Gastrocnemius medialis (tissue), 4 donors: ENCODE measurements around the gene SKIDA1.

ENCODE experiments used
- POLR2A ChIP-seq, 2 donors: fragments of 450-650 bp; IDR thresholded peaks; one replicate each; pipeline ENCODE4 v1.6.1; 2017; ENCODE audit warnings: antibody characterized with exemption in 2 of 2, mild to moderate bottlenecking in 2 of 2, moderate library complexity in 2 of 2
- TF ChIP-seq, protein P1 (sequence below), 5 experiments: fragments of 450-650 bp in 3 of 5; fragments of 200-600 bp in 2 of 5; sonication (generic) in 2 of 5; IDR thresholded peaks in 4 of 5; conservative IDR thresholded peaks in 1 of 5; 1 replicate in 4 of 5; 2 replicates in 1 of 5; pipeline ENCODE4 v1.5.1; 2016 to 2019; ENCODE audit warnings: antibody characterized with exemption in 5 of 5, mild to moderate bottlenecking in 3 of 5, moderate library complexity in 3 of 5

DNA sequence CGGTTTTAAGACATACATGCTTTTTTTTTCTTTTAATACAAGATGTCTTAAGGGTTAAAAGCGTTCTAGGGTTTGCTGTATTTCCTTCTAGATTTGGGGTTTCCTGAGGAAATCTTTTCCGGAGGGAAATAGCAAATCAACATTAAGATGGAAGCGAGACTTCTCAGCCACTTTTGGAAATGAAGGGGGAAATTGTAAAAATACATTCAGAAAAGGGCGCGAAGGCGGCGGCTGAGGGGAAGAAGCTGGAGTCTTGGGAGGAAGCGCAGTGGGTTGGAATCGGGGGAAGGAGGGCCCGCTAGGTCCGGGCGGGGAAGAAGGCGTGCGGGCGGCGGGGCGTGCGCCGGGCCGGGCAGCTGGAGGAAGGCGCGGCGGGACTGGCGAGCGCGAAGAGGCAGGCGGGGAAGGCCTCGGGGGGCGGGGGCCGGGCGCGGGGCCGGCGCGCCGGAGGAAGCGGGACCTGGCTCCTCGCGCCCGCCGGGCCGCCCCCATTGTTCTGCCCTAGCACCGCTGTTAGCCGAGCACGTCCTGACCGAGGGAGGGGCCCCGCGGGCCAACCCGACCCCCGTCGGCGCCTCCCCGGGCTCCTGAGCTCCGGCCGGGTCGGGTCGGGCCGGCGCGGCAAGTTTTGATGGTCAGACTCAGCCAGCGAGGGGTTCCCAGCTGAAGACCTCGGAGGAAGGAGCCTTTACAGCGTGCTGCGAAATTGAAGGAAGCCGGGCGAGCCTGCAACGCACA lies 1.5 kb upstream of the SKIDA1 start:
- TF ChIP-seq, protein P1, sequence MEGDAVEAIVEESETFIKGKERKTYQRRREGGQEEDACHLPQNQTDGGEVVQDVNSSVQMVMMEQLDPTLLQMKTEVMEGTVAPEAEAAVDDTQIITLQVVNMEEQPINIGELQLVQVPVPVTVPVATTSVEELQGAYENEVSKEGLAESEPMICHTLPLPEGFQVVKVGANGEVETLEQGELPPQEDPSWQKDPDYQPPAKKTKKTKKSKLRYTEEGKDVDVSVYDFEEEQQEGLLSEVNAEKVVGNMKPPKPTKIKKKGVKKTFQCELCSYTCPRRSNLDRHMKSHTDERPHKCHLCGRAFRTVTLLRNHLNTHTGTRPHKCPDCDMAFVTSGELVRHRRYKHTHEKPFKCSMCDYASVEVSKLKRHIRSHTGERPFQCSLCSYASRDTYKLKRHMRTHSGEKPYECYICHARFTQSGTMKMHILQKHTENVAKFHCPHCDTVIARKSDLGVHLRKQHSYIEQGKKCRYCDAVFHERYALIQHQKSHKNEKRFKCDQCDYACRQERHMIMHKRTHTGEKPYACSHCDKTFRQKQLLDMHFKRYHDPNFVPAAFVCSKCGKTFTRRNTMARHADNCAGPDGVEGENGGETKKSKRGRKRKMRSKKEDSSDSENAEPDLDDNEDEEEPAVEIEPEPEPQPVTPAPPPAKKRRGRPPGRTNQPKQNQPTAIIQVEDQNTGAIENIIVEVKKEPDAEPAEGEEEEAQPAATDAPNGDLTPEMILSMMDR (IDR thresholded peaks at IDR 0.05 in 4 of 5, conservative IDR thresholded peaks at IDR 0.05 in 1 of 5) = no peak
- TF ChIP-seq POLR2A (IDR thresholded peaks at IDR 0.05) = no peak
